GM12878 (cell line): ENCODE results near the gene EDNRA. TPM values are rescaled to one million over a fixed set of nuclear protein-coding genes. Genes with fewer than 3 reads are reported as not detected.

ENCODE experiments used
- ATAC-seq: fragments of 200-7000 bp; cut with Tn5 transposase; 3 replicates; pipeline ENCODE4 v1.9.1; 2020; ENCODE audit warnings: mild to moderate bottlenecking, moderate library complexity
- BruUV-seq: library from RNA; stranded (reverse); fragments of 400-500 nt; replicated peaks from 2 replicates; lab custom pipeline; 2021; lab: Mats Ljungman, UMichigan
- CTCF ChIA-PET: fragments of 300-600 bp; sonication (Branson Sonifier 250); formaldehyde crosslinking; extraction: SDS; loops from one replicate; lab custom pipeline; 2021; ENCODE audit warnings: inconsistent platforms; lab: Yijun Ruan, JAX
- POLR2A ChIA-PET: fragments of 350-600 bp; formaldehyde crosslinking; extraction: SDS; loops from one replicate; lab custom pipeline; 2021; ENCODE audit warnings: inconsistent platforms; lab: Charles Lee
- RAD21 ChIA-PET: fragments of 300-600 bp; sonication (Branson Sonifier 250); formaldehyde crosslinking; loops from one replicate; lab custom pipeline; 2023; ENCODE audit warnings: antibody characterized with exemption; ENCODE audit not compliant: unreplicated experiment; lab: Charles Lee
- SMC1A ChIA-PET: fragments of 300-600 bp; sonication (Branson Sonifier 250); formaldehyde crosslinking; loops from one replicate; lab custom pipeline; 2023; ENCODE audit not compliant: unreplicated experiment, uncharacterized antibody; lab: Charles Lee
- DNase-seq: peaks from one replicate; pipeline ENCODE4 v3.0.0-alpha.2; 2011; ENCODE audit warnings: low read depth, low spot score
- FAIRE-seq: peaks from 3 replicates; lab custom pipeline; 2011; peaks lifted over from hg19 to GRCh38; lab: Jason Lieb, UNC
- H2AFZ ChIP-seq: 2 replicates; pipeline ENCODE4 v1.6.0; 2011; ENCODE audit warnings: low read depth, low read length, control low read depth; ENCODE audit not compliant: control insufficient read depth
- H3K27ac ChIP-seq: 2 replicates; pipeline ENCODE4 v1.5.1; 2011; ENCODE audit warnings: control low read depth; ENCODE audit not compliant: control insufficient read depth, insufficient read depth
- H3K27me3 ChIP-seq, 2 experiments: replicated peaks in 1 of 2; 2 replicates each; pipeline versions ENCODE4 v1.6.0 to v1.6.1; 2011; ENCODE audit warnings: low read length in 1 of 2; ENCODE audit not compliant: control insufficient read depth in 2 of 2, insufficient read depth in 2 of 2
- H3K36me3 ChIP-seq, 2 experiments: 2 replicates each; pipeline ENCODE4 v1.5.1; 2011; ENCODE audit warnings: low read length in 1 of 2; ENCODE audit not compliant: control insufficient read depth in 2 of 2, insufficient read depth in 2 of 2
- H3K4me1 ChIP-seq: 2 replicates; pipeline ENCODE4 v1.6.1; 2011; ENCODE audit warnings: mild to moderate bottlenecking, low read length, moderate library complexity, mixed read lengths; ENCODE audit not compliant: control insufficient read depth, insufficient read depth
- H3K4me2 ChIP-seq: 2 replicates; pipeline ENCODE4 v1.6.0; 2011; ENCODE audit warnings: control low read depth; ENCODE audit not compliant: control insufficient read depth, insufficient read depth
- H3K4me3 ChIP-seq: fragments of 200-600 bp; sonication (generic); 2 replicates; pipeline ENCODE4 v1.5.1; 2016
- H3K79me2 ChIP-seq: 2 replicates; pipeline ENCODE4 v1.6.0; 2011; ENCODE audit warnings: low read length; ENCODE audit not compliant: control insufficient read depth, insufficient read depth
- H3K9ac ChIP-seq: 2 replicates; pipeline ENCODE4 v1.8.0; 2011; ENCODE audit warnings: low read length, control low read depth, mixed read lengths; ENCODE audit not compliant: control insufficient read depth, insufficient read depth
- H3K9me3 ChIP-seq: replicated peaks from 3 replicates; pipeline ENCODE4 v1.5.1; 2011; ENCODE audit warnings: mild to moderate bottlenecking, low read length; ENCODE audit not compliant: control insufficient read depth, insufficient read depth
- H4K20me1 ChIP-seq: 2 replicates; pipeline ENCODE4 v1.6.0; 2011; ENCODE audit not compliant: control insufficient read depth, insufficient read depth
- ASH2L ChIP-seq: fragments of 300-600, 200-600 bp; sonication (generic); IDR thresholded peaks from 2 replicates; pipeline ENCODE4 v1.6.1; 2017; ENCODE audit warnings: low read depth, mild to moderate bottlenecking, borderline replicate concordance
- CREB1 ChIP-seq: IDR thresholded peaks from 2 replicates; pipeline ENCODE4 v1.6.1; 2012; ENCODE audit warnings: low read depth, mild to moderate bottlenecking, inconsistent platforms
- EZH2 ChIP-seq: IDR thresholded peaks from 2 replicates; pipeline ENCODE4 v1.6.1; 2012; ENCODE audit warnings: low read depth, mild to moderate bottlenecking, control low read depth, inconsistent platforms, low read length, borderline replicate concordance; ENCODE audit not compliant: control insufficient read depth
- FOS ChIP-seq: IDR thresholded peaks from 3 replicates; pipeline ENCODE4 v1.6.1; 2011; ENCODE audit warnings: borderline replicate concordance; ENCODE audit not compliant: insufficient read length; ENCODE audit errors: extremely low read depth
- KLF5 ChIP-seq: fragments of 450-650 bp; IDR thresholded peaks from 2 replicates; pipeline ENCODE4 v1.6.1; 2014; ENCODE audit warnings: mild to moderate bottlenecking; ENCODE audit not compliant: partially characterized antibody
- MYB ChIP-seq: fragments of 150-350 bp; IDR thresholded peaks from 2 replicates; pipeline ENCODE4 v1.6.1; 2014; ENCODE audit warnings: mild to moderate bottlenecking, low read depth, low read length, borderline replicate concordance
- POU2F2 ChIP-seq: IDR thresholded peaks from 3 replicates; pipeline ENCODE4 v1.6.1; 2011; ENCODE audit warnings: low read depth, mild to moderate bottlenecking, low read length, borderline replicate concordance
- RBBP5 ChIP-seq: fragments of 200-600 bp; sonication (generic); conservative IDR thresholded peaks from 2 replicates; pipeline ENCODE4 v1.6.1; 2016
- RUNX3 ChIP-seq: IDR thresholded peaks from 2 replicates; pipeline ENCODE4 v1.6.1; 2012; ENCODE audit warnings: low read length, inconsistent platforms
- SP1 ChIP-seq: IDR thresholded peaks from one replicate; pipeline ENCODE4 v1.6.1; 2011; ENCODE audit warnings: low read depth, low read length
- SUZ12 ChIP-seq: fragments of 200-600 bp; sonication (generic); IDR thresholded peaks from one replicate; pipeline ENCODE4 v1.6.1; 2018; ENCODE audit warnings: antibody characterized with exemption, mild to moderate bottlenecking; ENCODE audit not compliant: unreplicated experiment
- TCF7 ChIP-seq: IDR thresholded peaks from 2 replicates; pipeline ENCODE4 v1.6.1; 2014; ENCODE audit warnings: antibody characterized with exemption, borderline replicate concordance
- ZNF24 ChIP-seq: fragments of 450-650 bp; IDR thresholded peaks from 2 replicates; pipeline ENCODE4 v1.6.1; 2017; ENCODE audit warnings: antibody characterized with exemption, mild to moderate bottlenecking
- WGBS: methylation state at CpG from one replicate; pipeline ENCODE4 v1.1.6; 2016; ENCODE audit warnings: low lambda C conversion rate; ENCODE audit not compliant: insufficient replicate concordance, insufficient coverage; ENCODE audit errors: missing lambda C conversion rate; 5-methylcytosine and 5-hydroxymethylcytosine counted together
- in situ Hi-C: fragments of 300-500 bp; cut with MboI; formaldehyde crosslinking; loops from 9 replicates; pipeline ENCODE4 v1.14.3; 2018; ENCODE audit warnings: mixed read lengths
- intact Hi-C: fragments of 100-400 bp; cut with micrococcal nuclease; formaldehyde crosslinking; loops from one replicate; pipeline ENCODE4 v1.14.2; 2022; ENCODE audit not compliant: unreplicated experiment
- polyA plus RNA-seq, 11 experiments: library from polyadenylated mRNA; depleted of rRNA in 4 of 11; unstranded in 6 of 11; stranded (reverse) in 5 of 11; fragments of >200 nt; fragmentation: Nextera tagmentation in 4 of 11; fragmentation: Illumina TruSeq in 1 of 11; extraction: Ambion mirVana in 4 of 11; extraction: Trizol in 1 of 11; gene quantifications; 1 replicate in 1 of 11; 2 replicates in 10 of 11; pipeline versions ENCODE4 v1.2.1 to v1.2.3, GENCODE V29; 2011 to 2016; ENCODE audit warnings: inconsistent platforms in 2 of 11, missing spikeins in 2 of 11, low read depth in 1 of 11
- total RNA-seq, 4 experiments: library from RNA; depleted of rRNA in 3 of 4; stranded (reverse); fragments of >200 nt in 3 of 4; fragmentation: Illumina TruSeq in 1 of 4; extraction: Trizol in 1 of 4; gene quantifications; 2 replicates each; pipeline versions ENCODE4 v1.2.1 to v1.2.3, GENCODE V29; 2013 to 2021
- TF ChIP-seq, protein P1 (sequence below): fragments of 450-650 bp; formaldehyde crosslinking; IDR thresholded peaks from 2 replicates; pipeline ENCODE4 v1.5.0; 2022; ENCODE audit warnings: mild to moderate bottlenecking, missing genetic modification characterization
- TF ChIP-seq, protein P2 (sequence below): fragments of 450-650 bp; IDR thresholded peaks from 2 replicates; pipeline ENCODE4 v1.6.1; 2017; ENCODE audit warnings: mild to moderate bottlenecking, moderate library complexity

Gene EDNRA
- total and polyA plus RNA-seq, 10 of the 15 experiments (the other 5 are each of a cell fraction or from before 2014, with no cell fraction given), result 0.01 to 0.32 (median 0.13) TPM

GRCh38 chr4:147510962-147511668, 30.2 kb downstream of the EDNRA start (continued):
- TF ChIP-seq ZNF24 (no peak), EZH2 (no peak)
- TF ChIP-seq, protein P1, sequence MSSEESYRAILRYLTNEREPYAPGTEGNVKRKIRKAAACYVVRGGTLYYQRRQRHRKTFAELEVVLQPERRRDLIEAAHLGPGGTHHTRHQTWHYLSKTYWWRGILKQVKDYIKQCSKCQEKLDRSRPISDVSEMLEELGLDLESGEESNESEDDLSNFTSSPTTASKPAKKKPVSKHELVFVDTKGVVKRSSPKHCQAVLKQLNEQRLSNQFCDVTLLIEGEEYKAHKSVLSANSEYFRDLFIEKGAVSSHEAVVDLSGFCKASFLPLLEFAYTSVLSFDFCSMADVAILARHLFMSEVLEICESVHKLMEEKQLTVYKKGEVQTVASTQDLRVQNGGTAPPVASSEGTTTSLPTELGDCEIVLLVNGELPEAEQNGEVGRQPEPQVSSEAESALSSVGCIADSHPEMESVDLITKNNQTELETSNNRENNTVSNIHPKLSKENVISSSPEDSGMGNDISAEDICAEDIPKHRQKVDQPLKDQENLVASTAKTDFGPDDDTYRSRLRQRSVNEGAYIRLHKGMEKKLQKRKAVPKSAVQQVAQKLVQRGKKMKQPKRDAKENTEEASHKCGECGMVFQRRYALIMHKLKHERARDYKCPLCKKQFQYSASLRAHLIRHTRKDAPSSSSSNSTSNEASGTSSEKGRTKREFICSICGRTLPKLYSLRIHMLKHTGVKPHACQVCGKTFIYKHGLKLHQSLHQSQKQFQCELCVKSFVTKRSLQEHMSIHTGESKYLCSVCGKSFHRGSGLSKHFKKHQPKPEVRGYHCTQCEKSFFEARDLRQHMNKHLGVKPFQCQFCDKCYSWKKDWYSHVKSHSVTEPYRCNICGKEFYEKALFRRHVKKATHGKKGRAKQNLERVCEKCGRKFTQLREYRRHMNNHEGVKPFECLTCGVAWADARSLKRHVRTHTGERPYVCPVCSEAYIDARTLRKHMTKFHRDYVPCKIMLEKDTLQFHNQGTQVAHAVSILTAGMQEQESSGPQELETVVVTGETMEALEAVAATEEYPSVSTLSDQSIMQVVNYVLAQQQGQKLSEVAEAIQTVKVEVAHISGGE, result no peak

DNA sequence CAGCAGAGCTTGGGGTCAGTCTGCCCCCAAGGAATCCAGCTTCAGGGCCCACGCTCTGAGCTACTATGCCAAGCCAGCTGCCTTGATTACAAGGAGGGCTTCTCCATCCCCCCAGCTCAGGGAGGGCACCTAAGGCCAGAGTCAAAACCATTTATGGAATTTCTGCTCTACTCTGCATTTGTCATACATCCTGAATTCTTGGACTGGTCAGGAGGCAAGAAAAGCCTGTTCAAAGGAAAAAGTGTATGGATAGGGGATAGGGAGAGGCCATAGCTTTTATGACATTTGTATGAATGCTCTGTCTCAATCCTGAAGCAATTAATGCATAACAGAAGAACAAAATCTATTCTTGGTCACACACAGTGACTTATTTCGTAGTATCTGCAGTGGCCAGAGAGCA, 32.2 kb downstream of the EDNRA start:
- Histone ChIP-seq H3K4me2 (no peak overlapping the region), H3K79me2 (no peaks in the 10 kb centered on the region), H3K4me3 (no peak overlapping the region), H3K27me3 (peaks cover 0 to 2% of the 10 kb centered on the region in 2 experiments; a peak in 1 of 4 replicates), H2AFZ (no peak overlapping the region), H3K9ac (no peak overlapping the region), H4K20me1 (no peaks in the 10 kb centered on the region), H3K9me3 (no peaks in the 10 kb centered on the region), H3K27ac (no peak overlapping the region), H3K4me1 (no peaks in the 10 kb centered on the region), H3K36me3 (no peaks in the 10 kb centered on the region)
- no peak for FAIRE-seq
- ChIA-PET POLR2A (no interaction called here), RAD21 (interaction anchor here (1.0 kb wide), 1 partner anchor 354 kb away, joined by 4 read pairs; no protein-coding TSS in a partner anchor), CTCF (interaction anchor here (1.9 kb wide), 1 partner anchor 76 kb away, joined by 8 read pairs; no protein-coding TSS in a partner anchor), SMC1A (interaction anchor here (1.6 kb wide), 1 partner anchor 76 kb away, joined by 4 read pairs; no protein-coding TSS in a partner anchor)
- ATAC-seq, result no peak
- in situ Hi-C loops, result no loop called here
- 0% methylated on average over 2 of the region's 2 CpGs for WGBS
- BruUV-seq, result no TSS peak
- no peak for DNase-seq
- intact Hi-C loops, result no loop called here
- no peak for TF ChIP-seq CREB1
- TF ChIP-seq POU2F2, result no peak
- TF ChIP-seq, protein P2, sequence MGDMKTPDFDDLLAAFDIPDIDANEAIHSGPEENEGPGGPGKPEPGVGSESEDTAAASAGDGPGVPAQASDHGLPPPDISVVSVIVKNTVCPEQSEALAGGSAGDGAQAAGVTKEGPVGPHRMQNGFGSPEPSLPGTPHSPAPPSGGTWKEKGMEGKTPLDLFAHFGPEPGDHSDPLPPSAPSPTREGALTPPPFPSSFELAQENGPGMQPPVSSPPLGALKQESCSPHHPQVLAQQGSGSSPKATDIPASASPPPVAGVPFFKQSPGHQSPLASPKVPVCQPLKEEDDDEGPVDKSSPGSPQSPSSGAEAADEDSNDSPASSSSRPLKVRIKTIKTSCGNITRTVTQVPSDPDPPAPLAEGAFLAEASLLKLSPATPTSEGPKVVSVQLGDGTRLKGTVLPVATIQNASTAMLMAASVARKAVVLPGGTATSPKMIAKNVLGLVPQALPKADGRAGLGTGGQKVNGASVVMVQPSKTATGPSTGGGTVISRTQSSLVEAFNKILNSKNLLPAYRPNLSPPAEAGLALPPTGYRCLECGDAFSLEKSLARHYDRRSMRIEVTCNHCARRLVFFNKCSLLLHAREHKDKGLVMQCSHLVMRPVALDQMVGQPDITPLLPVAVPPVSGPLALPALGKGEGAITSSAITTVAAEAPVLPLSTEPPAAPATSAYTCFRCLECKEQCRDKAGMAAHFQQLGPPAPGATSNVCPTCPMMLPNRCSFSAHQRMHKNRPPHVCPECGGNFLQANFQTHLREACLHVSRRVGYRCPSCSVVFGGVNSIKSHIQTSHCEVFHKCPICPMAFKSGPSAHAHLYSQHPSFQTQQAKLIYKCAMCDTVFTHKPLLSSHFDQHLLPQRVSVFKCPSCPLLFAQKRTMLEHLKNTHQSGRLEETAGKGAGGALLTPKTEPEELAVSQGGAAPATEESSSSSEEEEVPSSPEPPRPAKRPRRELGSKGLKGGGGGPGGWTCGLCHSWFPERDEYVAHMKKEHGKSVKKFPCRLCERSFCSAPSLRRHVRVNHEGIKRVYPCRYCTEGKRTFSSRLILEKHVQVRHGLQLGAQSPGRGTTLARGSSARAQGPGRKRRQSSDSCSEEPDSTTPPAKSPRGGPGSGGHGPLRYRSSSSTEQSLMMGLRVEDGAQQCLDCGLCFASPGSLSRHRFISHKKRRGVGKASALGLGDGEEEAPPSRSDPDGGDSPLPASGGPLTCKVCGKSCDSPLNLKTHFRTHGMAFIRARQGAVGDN, result no peak
- TF ChIP-seq SP1, result no peak
- no peak for TF ChIP-seq TCF7
- no peak for TF ChIP-seq ASH2L
- TF ChIP-seq RBBP5, result no peak
- TF ChIP-seq SUZ12, result no peak
- TF ChIP-seq RUNX3, result no peak
- TF ChIP-seq FOS, result no peak
- TF ChIP-seq MYB, result no peak
- no peak for TF ChIP-seq KLF5
